Activated CD4-positive, alpha-beta T cell treated with anti-CD3 and anti-CD28 coated beads for 36 hours (primary cell): ENCODE data around the gene COA8. TPM values are rescaled to one million over a fixed set of nuclear protein-coding genes. Genes with fewer than 3 reads are reported as not detected.

Experiments
- ATAC-seq: fragments of 200-7000 bp; cut with Tn5 transposase; one replicate; pipeline ENCODE4 v1.10.0; 2021; ENCODE audit warnings: mild to moderate bottlenecking, moderate library complexity
- CTCF ChIA-PET: fragments of 350-600 bp; sonication (Branson Sonifier 250); formaldehyde crosslinking; loops from one replicate; lab custom pipeline; 2021; ENCODE audit warnings: antibody characterized with exemption; lab: Charles Lee
- POLR2A ChIA-PET: fragments of 350-600 bp; sonication (Branson Sonifier 250); formaldehyde crosslinking; loops from one replicate; lab custom pipeline; 2021; ENCODE audit warnings: antibody characterized with exemption, inconsistent platforms; lab: Charles Lee
- DNase-seq: peaks from one replicate; pipeline ENCODE4 v3.0.0-alpha.2; 2020
- H3K27ac Mint-ChIP-seq: one replicate; pipeline ENCODE4 v1.8.0; 2021; ENCODE audit warnings: mixed read lengths
- H3K27me3 Mint-ChIP-seq: one replicate; pipeline ENCODE4 v1.8.0; 2021; ENCODE audit warnings: mixed read lengths
- H3K36me3 Mint-ChIP-seq: one replicate; pipeline ENCODE4 v1.8.0; 2021; ENCODE audit warnings: low read depth, mixed read lengths
- H3K4me1 Mint-ChIP-seq: one replicate; pipeline ENCODE4 v1.8.0; 2021; ENCODE audit warnings: mixed read lengths
- H3K4me3 Mint-ChIP-seq: one replicate; pipeline ENCODE4 v1.8.0; 2021; ENCODE audit warnings: mild to moderate bottlenecking, moderate library complexity, mixed read lengths
- H3K9me3 Mint-ChIP-seq: one replicate; pipeline ENCODE4 v1.8.0; 2021; ENCODE audit warnings: low read depth, mixed read lengths
- intact Hi-C, 2 experiments: fragments of 100-400 bp; cut with DNase I in 1 of 2; cut with micrococcal nuclease in 1 of 2; formaldehyde crosslinking; loops; one replicate each; pipeline versions ENCODE4 v1.14.2 to v1.15.1; 2022 to 2024; cut with DNase I, micrococcal nuclease
- total RNA-seq, 2 experiments: library from RNA; stranded (reverse); gene quantifications; one replicate each; pipeline ENCODE4 v1.2.3, GENCODE V29; 2021

COA8 gene
- total RNA-seq, 2 experiments from 2014 or later, result 39.6 to 41.7 TPM

DNA sequence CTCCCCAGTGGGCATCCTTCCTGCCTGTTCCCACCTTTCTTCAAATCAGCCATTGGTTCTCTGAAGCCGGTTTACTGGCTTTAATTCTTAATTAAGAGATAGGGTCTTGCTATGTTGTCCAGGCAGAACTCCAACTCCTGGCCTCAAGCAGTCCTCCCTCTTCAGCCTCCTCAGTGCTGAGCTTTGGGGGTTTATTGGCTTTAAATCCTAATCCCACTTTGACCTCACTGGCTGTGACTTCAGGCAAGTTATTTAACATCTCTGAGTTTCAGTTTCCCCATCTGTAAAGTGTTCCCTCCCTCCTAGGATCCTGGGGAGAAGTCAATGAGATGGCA is 35.9 kb upstream of the COA8 start:
- DNase-seq (no peak), ATAC-seq (no peak)
- peak overlapping the region; percentile 96 for H3K4me3 Mint-ChIP-seq
- POLR2A ChIA-PET, result interaction anchor here (0.6 kb wide), 1 partner anchor 23 kb away, joined by 3 read pairs; no protein-coding TSS in a partner anchor
- peaks cover 11% of the 10 kb centered on the region for H3K36me3 Mint-ChIP-seq
- no peaks in the 10 kb centered on the region for H3K9me3 Mint-ChIP-seq
- H3K4me1 Mint-ChIP-seq, result peaks cover 33% of the 10 kb centered on the region
- intact Hi-C loops, result loop anchor here in 1 of 2 experiments (10.0 kb wide), 1 partner anchor 452 kb away; no protein-coding TSS in a partner anchor
- CTCF ChIA-PET, result interaction anchor here (0.6 to 2.6 kb wide), 2 partner anchors 8 to 1224 kb away, joined by 4 to 10 read pairs; no protein-coding TSS in a partner anchor
- peak overlapping the region; percentile 38 for H3K27ac Mint-ChIP-seq
- peaks cover 8% of the 10 kb centered on the region for H3K27me3 Mint-ChIP-seq

DNA sequence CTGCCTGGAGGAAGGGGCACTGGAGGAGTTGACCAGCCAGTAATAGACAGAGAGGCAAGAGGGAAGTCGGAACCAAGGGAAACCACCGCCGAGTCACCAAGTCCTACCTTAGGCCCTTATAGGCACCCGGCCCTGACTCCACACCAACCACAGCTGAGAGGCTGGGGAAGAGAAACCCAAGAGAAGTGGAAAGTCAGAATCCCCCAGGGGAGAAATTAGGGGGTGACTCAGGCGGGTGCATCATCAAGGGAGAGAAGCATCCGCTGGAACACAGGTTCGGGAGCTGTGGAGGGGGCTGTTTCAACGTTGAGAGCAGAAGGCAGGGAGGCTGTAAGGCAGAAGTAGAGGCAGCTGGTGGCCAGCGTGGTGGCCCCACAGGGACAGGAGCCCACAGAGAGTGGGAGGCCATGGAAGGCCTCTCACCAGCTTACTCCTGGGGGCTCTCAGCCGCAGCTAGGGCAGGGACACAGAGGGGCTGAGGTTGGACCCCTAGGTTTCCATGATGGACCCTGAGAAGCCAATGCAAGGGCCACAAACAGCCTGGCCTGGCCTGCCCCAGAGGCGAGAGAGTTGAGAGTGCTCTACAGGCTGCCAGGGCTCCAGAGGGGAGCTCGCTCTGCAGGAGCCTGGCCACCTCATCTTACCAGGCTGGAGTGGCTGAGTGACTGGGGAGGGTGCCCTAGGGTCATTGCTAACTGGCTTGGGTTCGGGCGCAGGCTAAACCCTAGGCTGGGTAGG is 35.2 kb upstream of the COA8 start:
- ATAC-seq, result peak; percentile 57
- ChIA-PET CTCF (interaction anchor here (0.6 to 2.6 kb wide), 2 partner anchors 9 to 1223 kb away, joined by 4 to 10 read pairs; no protein-coding TSS in a partner anchor), POLR2A (interaction anchor here (0.6 to 1.4 kb wide), 2 partner anchors 24 to 34 kb away, joined by 3 read pairs; partner anchors contain the start of gene BAG5)
- peaks cover 33% of the 10 kb centered on the region for H3K4me1 Mint-ChIP-seq
- peak; percentile 66 for DNase-seq
- H3K4me3 Mint-ChIP-seq, result peak overlapping the region; percentile 96
- H3K27ac Mint-ChIP-seq, result peak overlapping the region; percentile 38
- H3K36me3 Mint-ChIP-seq, result peaks cover 11% of the 10 kb centered on the region
- H3K9me3 Mint-ChIP-seq, result no peaks in the 10 kb centered on the region
- peaks cover 6% of the 10 kb centered on the region for H3K27me3 Mint-ChIP-seq
- intact Hi-C loops, result loop anchor here (2.0 to 10.0 kb wide), 2 partner anchors 35 to 453 kb away; partner anchors contain the start of genes BAG5 (in 1 of the 2) and COA8 (in 1 of the 2)

DNA sequence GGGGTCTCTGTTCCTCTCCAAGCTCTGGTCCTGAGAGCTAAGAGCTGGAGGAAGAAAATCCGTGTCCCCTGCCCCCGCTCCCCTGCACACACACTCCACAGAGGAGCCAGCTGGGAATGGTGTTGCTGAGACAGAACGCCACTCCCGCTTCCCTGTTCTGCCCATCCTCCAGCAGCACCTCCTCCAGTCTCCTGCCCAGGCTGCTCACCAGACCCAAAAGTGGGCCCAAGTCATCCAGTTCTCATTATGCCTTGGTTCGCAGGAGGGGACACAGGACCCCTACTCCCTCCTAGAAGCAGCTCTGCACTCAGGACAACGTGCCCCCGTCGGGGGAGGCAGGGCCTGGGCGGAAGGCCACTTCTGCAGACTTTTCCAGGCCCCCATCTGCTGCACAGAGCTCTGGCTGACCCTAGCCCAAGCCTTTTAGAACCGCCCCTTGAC is 34.6 kb upstream of the COA8 start:
- intact Hi-C loops, result loop anchor here (2.0 to 10.0 kb wide), 2 partner anchors 35 to 453 kb away; partner anchors contain the start of genes BAG5 (in 1 of the 2) and COA8 (in 1 of the 2)
- Mint-ChIP-seq H3K27ac (peak overlapping the region; percentile 89), H3K4me3 (peak overlapping the region; percentile 96), H3K27me3 (peaks cover 6% of the 10 kb centered on the region), H3K36me3 (peaks cover 11% of the 10 kb centered on the region), H3K4me1 (peaks cover 33% of the 10 kb centered on the region), H3K9me3 (no peaks in the 10 kb centered on the region)
- ATAC-seq, result no peak
- ChIA-PET POLR2A (interaction anchor here (1.4 kb wide), 2 partner anchors 7 to 34 kb away, joined by 3 read pairs; partner anchors contain the start of gene BAG5), CTCF (interaction anchor here (1.5 to 2.6 kb wide), 3 partner anchors 7 to 34 kb away, joined by 3 to 10 read pairs (median 9); partner anchors contain the start of gene BAG5)
- DNase-seq, result no peak

DNA sequence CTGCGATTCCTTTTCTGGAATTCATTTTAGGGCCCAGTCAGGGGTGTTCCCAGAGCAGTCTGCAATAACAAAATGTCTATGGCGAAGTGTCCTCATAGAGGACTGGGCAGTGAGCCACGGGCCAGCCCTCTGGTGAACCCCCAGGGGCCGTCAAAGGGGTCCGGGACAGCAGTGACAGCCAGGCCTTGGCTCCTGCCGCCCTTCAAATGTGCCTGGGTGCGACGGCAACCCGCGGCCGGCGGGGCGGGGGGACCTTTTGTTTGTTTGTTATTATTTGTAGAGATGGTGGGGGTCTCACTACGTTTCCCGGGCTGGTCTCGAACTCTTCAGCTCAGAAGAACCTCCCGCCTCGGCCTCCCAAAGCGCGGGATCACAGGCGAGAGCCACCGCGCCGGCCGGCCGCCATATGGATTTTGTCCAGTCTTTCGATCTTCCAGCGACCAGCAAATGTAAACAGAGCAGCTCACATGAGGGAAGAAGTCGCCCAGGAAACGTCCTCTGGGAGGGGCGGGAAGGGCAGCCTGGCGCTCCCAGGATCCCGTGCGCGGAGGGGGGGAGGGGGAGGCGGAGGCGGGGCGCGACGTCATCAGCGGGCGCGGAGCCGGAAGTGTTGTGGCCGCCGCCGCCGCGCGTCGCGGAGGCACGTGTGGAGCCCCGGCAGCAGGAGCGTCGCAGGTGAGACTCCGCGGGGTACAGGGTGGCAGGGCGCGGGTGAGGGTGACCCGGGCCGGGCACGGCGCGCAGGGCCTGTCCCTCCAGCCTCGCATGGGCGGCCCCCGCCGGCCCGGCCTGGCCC is 34.0 kb upstream of the COA8 start, which contains the start of gene TRMT61A:
TRMT61A (plus strand) TSS at position 610 of the 796 bp plus-strand sequence. CDS start 783 bp downstream, outside the sequence.
- ChIA-PET CTCF (interaction anchor here (1.5 to 2.6 kb wide), 3 partner anchors 8 to 33 kb away, joined by 3 to 10 read pairs (median 9); partner anchors contain the start of gene BAG5), POLR2A (interaction anchor here (1.4 kb wide), 2 partner anchors 8 to 33 kb away, joined by 3 read pairs; partner anchors contain the start of gene BAG5)
- Mint-ChIP-seq H3K36me3 (peaks cover 11% of the 10 kb centered on the region), H3K27me3 (peaks cover 2% of the 10 kb centered on the region), H3K4me1 (peaks cover 33% of the 10 kb centered on the region), H3K27ac (peak within 1 kb of the TSS; percentile 94), H3K9me3 (no peaks in the 10 kb centered on the region), H3K4me3 (peak within 1 kb of the TSS; percentile 96)
- DNase-seq (peak; percentile 87), ATAC-seq (peak; percentile 77)
- intact Hi-C loops, result loop anchor here (1.0 to 10.0 kb wide), 6 partner anchors 34 to 454 kb away; partner anchors contain the start of genes BAG5 (in 2 of the 2), COA8 (in 2 of the 2), EIF5 (in 1 of the 2) and KLC1 (in 1 of the 2)

DNA sequence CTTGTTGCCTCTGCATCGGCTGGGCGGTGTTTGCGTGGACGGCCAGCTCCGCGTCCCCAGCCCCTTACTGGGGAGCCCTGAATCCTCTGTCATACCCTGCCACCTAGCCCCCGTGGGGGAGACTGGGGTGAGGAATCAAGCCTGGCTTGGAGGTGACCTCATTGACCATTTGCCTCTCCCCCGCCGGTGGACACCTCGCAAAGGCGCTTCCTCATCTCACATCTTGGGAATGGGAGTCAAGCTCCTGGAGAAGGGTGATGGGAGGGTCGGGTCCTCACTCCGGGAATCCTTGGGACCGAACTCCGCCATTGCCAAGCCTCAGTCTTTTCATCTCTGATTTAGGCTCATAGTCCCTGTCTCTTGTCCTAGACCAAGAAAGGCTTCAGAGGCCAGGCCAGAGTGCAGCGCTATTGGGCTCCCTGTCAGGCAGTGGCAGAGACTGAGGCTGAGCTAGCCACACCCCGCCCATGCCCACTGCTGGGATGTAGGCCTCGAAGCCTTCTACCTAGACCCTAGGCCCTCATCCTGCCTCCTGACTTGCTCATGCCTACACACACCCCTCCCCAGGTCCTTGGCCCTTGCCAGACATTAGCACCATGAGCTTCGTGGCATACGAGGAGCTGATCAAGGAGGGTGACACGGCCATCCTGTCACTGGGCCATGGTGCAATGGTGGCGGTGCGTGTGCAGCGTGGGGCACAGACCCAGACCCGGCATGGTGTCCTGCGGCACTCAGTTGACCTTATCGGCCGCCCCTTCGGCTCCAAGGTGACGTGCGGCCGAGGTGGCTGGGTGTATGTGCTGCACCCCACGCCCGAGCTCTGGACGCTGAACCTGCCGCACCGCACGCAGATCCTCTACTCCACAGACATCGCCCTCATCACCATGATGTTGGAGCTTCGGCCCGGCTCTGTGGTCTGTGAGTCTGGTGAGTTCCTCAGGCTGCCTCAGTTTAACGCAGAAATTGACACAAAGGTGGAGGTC is 33.1 kb upstream of the COA8 start:
- intact Hi-C loops, result loop anchor here (1.0 to 10.0 kb wide), 6 partner anchors 33 to 455 kb away; partner anchors contain the start of genes BAG5 (in 2 of the 2), COA8 (in 2 of the 2), EIF5 (in 1 of the 2) and KLC1 (in 1 of the 2)
- Mint-ChIP-seq H3K4me1 (peaks cover 33% of the 10 kb centered on the region), H3K27me3 (no peaks in the 10 kb centered on the region), H3K4me3 (peak overlapping the region; percentile 96), H3K27ac (peak overlapping the region; percentile 94), H3K36me3 (peaks cover 11% of the 10 kb centered on the region), H3K9me3 (no peaks in the 10 kb centered on the region)
- ATAC-seq (no peak), DNase-seq (no peak)
- CTCF ChIA-PET, result interaction anchor here (1.3 to 2.6 kb wide), 4 partner anchors 9 to 32 kb away, joined by 3 to 10 read pairs (median 6); partner anchors contain the start of gene BAG5
- POLR2A ChIA-PET, result interaction anchor here (1.4 kb wide), 1 partner anchor 9 kb away, joined by 3 read pairs; no protein-coding TSS in a partner anchor

DNA sequence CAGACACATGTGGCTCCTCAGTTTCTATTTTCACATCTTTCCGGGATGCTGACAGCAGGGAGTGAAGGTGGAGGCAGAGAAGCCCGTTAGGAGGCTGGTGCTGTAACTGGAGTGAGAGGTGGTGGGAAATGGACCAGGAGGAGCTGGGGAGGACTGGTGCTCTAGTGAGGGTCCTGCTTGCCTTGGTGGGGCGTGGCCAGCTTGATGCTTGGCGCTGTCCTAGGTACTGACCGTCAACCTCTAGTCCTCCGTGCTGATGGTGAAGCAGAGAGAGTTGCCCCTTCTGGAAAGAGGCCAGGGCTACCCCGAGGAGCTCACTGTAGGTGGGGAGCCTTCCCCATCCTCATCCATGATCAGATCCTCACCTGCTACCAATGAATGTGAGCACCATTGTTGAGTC is 32.4 kb upstream of the COA8 start:
- Mint-ChIP-seq H3K27ac (peak overlapping the region; percentile 47), H3K4me1 (peaks cover 33% of the 10 kb centered on the region), H3K27me3 (no peaks in the 10 kb centered on the region), H3K36me3 (peaks cover 11% of the 10 kb centered on the region), H3K9me3 (no peaks in the 10 kb centered on the region), H3K4me3 (peak overlapping the region; percentile 96)
- CTCF ChIA-PET, result interaction anchor here (1.2 to 1.3 kb wide), 2 partner anchors 12 to 17 kb away, joined by 3 to 5 read pairs; no protein-coding TSS in a partner anchor
- ATAC-seq (no peak), DNase-seq (peak; percentile 60)
- intact Hi-C loops, result no loop called here
- POLR2A ChIA-PET, result no interaction called here

DNA sequence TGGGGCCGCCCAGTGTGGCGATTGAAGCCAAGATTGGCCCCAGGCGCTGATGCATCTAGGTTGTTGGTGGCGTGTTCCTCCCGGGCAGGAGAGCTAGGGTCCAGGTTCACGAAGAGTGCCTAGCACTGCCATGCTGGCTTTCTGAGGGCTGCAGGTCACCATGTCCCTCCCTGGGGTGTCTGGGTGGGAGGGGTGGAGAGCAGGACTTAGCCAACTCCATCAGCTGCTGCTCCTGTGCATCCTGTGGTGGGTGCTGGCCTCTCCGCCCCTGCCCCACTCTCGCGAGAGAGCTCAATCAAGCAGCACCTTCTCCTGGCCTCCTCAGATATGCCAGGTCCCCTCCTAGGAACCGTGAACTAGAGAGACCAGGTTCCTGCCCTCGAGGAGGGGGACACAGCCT is 31.9 kb upstream of the COA8 start:
- DNase-seq, result no peak
- H3K27me3 Mint-ChIP-seq, result no peaks in the 10 kb centered on the region
- H3K27ac Mint-ChIP-seq, result no peak overlapping the region
- ChIA-PET POLR2A (no interaction called here), CTCF (interaction anchor here (1.2 kb wide), 1 partner anchor 12 kb away, joined by 5 read pairs; no protein-coding TSS in a partner anchor)
- peak overlapping the region; percentile 96 for H3K4me3 Mint-ChIP-seq
- H3K9me3 Mint-ChIP-seq, result no peaks in the 10 kb centered on the region
- no peak for ATAC-seq
- peaks cover 11% of the 10 kb centered on the region for H3K36me3 Mint-ChIP-seq
- intact Hi-C loops, result no loop called here
- peaks cover 33% of the 10 kb centered on the region for H3K4me1 Mint-ChIP-seq

DNA sequence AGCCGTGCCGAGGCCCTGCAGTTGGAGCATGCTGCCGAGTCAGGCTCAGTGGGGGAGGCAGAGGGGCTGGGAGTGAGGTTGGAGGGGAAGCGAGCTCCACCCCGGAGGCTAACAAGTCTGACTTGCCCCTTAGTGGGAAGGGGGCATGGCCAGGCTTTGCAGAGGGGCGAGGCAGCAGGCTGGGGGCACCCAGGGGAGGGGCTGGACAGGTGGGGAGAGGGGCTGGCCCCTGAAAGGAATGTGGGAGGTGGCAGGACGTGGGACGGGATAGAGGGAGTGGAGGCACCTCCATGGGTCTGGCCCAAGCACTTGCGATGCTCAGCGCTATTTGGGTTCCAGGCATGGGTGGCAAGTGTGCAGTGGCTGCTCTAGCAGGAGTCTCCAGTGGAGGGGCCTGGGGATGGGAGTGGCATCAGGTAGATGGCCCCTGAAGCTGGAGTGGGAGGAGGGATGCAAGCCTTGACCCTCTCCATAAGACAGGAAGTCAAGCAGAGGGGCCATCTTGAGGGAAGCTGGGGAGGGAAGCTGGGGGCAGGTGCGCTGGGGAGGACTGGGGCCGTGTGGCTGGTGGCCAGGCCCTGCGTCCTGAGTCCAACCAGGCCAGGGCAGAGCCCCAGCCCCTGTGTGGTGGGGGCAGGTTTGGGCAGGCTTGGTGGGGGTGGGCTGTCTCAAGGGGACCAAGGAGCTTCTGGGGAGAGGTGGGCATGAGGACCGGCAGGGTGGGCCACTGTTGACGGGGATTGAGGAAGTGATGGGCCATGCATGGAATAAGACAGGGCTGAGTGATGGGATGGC is 31.1 kb upstream of the COA8 start:
- ATAC-seq, result no peak
- ChIA-PET CTCF (interaction anchor here (1.2 kb wide), 1 partner anchor 13 kb away, joined by 5 read pairs; no protein-coding TSS in a partner anchor), POLR2A (no interaction called here)
- H3K4me3 Mint-ChIP-seq, result peak overlapping the region; percentile 96
- no peaks in the 10 kb centered on the region for H3K27me3 Mint-ChIP-seq
- H3K9me3 Mint-ChIP-seq, result no peaks in the 10 kb centered on the region
- no peak overlapping the region for H3K27ac Mint-ChIP-seq
- peaks cover 11% of the 10 kb centered on the region for H3K36me3 Mint-ChIP-seq
- intact Hi-C loops, result no loop called here
- DNase-seq, result no peak
- H3K4me1 Mint-ChIP-seq, result peaks cover 33% of the 10 kb centered on the region
